GM19099 (cell line): Measurements from ENCODE around the gene WDR35.

Experiments
- POLR2A ChIP-seq: IDR thresholded peaks from 3 replicates; pipeline ENCODE4 v1.6.1; 2011; ENCODE audit warnings: low read depth; ENCODE audit not compliant: insufficient read length; ENCODE audit errors: extremely low read depth

The WDR35 gene

DNA sequence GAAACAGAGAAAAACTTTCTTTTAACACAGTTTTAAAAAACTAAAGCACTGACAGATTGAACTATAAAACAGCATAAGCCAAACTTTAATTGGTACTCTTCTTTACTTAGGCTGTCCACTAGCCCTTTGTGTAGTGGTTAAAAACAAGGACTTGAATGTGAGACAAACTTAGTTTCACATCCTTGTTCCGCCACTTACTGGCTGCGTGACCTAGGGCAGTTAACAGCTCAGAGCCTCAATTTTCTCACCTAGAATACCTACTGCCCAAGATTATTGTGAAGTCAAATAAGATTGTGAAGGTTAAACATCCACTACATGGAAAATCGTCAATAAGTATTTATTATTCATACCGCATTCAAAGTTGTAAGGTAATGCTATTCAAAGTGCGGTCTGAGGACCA is 2.0 kb downstream of the WDR35 start:
- no peak for TF ChIP-seq POLR2A

DNA sequence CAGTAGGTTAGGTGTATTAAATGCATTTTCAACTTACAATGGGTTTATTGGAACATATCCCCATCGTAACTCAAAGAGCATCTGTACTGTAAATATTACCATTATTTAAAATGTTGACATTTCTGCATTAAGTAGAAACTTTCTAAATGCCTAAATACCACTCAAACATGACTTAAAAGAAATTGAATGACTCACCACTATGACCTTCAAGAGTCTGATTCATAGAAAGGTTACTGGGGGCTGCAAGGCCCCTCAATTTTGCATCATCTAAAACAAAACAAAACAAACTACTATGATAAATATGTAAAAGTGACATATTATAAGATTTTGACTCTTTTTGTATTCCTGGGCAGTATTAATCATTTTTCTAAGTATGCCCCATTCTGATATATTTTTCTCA is 7.6 kb downstream of the WDR35 start:
- TF ChIP-seq POLR2A = no peak

DNA sequence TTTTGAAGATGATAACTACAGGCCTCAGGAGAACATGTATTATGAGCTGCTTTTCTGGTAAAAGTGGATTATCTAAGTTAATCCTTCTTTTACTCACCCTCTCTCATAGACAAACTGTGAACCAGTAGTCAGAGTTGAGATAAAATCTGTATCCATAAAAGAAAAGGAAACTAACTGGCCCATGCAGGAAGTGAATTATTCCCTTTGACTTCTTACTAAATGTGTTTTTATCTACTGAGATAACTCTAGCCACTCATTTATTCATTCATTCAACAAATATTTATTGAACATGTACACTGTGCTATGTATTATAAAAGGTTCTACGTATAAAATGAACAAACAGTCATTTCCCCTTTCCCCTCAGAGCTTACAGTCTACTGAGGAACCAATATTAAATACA is 10.0 kb downstream of the WDR35 start:
- TF ChIP-seq POLR2A = no peak

DNA sequence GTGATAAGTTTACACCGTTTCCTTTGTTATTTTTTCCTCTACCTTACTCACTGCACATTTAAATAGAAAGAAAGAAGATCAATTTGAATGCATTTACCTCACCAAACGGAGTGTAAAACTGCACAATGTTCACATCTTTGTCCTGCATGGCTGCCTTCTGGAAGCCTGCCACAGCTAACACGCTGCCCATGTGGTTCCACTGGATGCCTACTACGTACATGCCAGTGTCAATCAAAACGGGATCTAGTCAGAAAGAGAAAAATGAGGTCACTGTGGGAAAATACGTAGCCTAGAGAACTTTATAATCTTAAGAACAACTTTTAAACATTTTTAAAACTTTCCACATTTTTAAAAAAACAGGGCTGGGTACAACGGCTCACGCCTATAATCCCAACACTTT is 16.4 kb downstream of the WDR35 start:
- TF ChIP-seq POLR2A = no peak

DNA sequence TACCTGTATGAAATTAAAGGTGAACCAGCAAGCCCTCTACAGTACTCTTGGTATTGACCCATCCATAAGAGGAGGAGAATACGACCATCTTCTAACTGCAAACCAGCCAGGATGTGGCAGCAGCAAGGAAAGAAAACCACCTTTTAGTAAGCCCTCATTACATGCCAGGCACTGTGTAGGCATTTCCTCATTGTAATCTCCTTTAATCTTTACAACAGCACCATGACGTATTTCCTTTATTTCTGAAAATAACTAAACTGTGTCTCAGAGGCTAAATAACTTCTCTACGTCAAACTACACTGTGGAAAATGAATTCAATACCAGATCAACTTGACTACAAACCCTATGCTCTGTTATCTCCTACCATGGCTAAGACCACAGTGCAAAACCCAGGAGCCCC is 18.2 kb downstream of the WDR35 start:
- TF ChIP-seq POLR2A = no peak

DNA sequence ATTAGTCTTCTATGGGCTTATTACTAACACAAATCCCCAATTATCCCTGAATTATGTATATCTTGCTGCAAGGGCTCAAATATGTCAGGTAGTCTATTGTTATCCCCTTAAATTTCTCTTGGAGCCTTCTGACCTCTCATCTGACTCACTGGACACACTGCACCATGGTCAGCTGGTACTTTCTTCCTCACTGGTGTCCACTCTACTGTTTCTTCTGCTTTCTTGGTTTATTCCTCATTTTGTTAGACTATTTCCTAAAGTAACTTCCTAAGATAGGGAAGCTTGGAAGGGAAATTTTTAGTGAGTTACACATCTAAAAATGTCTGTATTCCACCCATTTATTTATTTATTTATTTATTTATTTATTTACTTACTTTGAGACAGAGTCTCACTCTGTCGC is 26.5 kb downstream of the WDR35 start:
- no peak for TF ChIP-seq POLR2A

DNA sequence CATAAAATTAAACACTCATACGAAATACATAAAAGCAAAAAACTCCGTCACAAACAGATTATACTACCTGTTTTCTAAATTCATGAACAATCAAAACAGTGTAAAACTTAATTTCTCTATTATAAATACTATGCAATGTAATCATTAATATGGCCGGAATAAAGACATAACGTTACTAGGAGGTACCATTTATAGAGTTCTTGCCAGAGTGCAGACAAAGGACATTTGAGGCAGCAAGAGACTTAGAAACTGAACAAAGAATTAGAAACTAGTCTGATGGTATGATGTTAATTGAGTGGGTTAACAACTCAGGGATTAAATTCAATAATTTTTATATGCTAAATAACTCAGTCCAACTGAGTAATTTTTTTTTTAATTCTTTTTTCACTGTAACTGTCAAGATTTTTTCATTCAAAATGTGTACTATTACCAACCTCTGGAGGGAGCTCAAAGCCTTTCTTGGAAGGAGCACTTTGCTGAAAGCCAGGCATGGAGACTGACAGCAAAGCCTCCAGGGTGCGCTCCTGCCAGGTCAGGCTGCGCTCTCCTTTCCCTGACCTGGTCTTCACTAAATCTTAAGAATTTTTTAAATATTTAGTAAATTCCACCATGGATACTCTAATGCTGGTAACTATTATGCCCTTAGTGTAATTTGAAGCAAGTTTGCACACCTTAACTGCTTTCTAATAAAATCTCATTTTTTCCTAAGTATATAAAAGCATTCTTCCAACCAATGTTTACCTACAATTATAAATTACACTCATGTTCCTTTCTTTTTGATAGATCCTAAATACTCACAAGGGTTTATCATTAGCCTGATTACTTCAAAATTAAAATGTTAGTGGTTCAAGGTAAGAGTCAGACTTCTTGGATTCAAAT is 34.1 kb downstream of the WDR35 start:
- no peak for TF ChIP-seq POLR2A

DNA sequence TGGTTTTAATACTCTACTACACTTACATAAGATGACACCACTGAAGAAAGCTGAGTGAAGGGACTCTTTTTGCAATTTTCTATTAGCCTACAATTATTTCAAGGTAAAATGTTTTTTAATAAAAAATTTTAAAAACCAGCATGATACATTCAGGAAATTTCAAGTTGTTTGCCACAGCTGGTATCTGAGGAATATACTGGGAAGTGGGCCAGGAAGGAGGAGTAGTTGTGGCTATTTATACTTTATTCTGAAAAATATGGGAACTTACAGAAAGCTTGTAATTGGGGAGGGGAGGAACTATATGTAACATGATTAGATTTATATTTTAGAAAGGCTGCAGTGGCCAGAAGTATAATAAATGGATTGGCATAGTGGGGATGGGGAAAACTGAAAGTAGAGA is 40.8 kb downstream of the WDR35 start:
- TF ChIP-seq POLR2A = no peak

DNA sequence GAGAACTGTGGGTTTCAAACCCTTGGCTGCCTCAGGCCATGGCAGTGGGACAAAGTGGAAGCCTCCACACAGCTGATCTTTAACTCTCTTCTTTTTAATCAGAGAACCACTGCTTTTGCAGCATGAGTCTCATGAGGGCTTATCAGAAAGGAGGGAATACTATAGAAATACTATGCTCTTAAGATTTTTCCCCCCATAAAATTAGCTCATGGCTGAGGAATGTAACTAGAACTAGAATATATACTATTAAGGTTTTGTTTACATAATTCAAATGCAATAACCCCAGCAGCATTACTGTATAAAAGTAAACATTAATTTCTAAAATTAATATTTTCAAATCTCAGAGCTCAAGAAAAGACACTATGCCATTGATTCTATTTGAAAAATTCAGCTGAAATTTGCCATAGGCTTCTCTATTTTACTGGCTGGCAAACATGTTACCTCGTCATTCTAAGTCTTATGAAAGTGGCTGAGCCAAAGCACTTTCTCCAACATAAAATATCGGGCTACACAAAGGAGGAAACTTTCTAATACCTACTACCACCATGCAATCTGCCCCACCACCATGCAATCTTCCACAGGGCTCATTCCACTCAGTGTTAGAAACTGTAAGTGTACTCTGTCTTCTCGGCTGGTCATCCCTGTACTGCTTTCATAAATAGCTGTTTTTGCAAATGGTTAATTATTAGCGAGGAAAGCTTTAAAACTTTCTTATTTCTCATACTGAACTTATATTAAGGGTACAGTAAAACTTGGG is 42.5 kb downstream of the WDR35 start:
- TF ChIP-seq POLR2A = no peak

DNA sequence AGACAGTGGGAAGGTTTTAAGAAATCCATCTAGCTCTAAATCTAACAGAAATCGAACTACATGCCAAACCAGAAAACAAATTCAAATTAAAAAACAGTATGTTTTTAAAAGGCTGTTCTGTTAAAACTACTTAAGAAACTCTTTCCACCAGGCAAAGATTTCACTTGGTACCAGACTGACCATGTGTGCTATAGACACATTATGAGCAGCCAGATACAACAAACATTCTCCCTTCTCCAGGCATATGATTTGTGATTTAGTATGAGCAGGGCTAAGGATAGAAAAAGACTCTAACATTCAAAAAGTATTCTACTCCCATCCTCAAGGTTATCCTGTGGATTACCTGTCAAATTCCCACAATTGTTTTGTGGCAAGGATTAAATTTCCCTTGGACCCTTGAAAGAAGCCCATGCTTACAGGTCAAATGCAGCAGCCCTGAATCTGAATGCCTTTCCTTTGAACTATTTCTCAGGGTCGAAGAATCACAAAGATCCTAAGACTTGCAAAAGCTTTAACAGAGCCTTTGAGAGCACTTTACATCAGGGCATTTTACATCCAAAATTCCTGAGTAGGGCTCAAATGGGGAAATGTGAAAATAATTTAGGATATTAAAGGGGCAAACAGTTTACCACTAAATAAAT is 45.6 kb downstream of the WDR35 start:
- no peak for TF ChIP-seq POLR2A

DNA sequence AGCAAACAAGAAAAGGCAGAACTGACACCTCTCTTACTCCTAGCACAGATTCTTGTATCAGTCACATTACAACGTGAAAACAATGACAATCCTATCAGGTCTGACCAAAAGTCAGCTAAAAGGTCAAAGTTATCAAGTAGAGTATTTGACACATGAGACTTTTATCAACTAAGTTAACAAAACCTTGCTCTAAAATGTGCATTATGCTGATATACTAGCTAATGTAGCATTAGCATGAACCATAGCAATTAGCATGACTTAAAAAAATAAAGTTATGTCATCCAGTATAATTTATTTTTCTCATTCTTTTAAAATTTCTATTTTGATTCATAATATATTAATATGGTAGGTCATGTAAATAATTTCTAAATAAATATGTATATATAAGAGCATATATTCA is 46.7 kb downstream of the WDR35 start:
- TF ChIP-seq POLR2A = no peak

DNA sequence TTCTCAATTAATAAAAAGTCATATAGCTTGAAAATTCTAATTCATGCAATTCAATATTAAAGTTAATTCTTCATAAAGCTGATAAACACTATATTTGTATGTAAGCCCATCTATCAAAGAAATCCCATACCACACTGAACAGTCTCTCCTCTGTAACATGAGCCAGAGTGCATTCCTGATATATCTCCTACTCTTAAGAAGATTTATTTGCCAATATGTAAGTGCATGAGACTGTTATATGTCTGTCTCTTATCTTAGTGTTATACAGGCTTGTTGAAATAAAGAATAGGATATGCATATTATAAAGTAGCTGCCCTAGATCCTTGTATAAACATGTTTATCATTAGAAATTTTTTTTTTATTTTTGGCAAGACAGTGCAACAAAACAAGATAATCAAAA is 47.7 kb downstream of the WDR35 start:
- no peak for TF ChIP-seq POLR2A

DNA sequence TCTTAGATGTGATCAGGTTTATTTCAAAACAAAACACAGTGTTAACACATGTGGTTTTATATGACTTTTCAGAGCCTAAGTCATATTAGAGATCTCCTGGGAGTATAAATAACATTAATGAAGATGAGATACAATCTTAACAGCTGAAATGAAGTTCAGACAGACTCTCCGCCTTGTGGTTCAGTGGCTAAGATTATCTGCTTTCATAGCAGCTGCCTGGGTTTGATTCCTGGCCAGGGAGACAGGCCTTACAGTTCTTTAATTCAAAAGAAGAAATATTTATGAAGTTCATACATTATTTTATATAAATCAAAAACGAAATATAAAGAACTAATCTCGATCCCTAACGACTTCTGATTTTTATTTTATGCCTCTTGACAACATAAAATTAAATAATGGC is 52.9 kb downstream of the WDR35 start:
- no peak for TF ChIP-seq POLR2A

DNA sequence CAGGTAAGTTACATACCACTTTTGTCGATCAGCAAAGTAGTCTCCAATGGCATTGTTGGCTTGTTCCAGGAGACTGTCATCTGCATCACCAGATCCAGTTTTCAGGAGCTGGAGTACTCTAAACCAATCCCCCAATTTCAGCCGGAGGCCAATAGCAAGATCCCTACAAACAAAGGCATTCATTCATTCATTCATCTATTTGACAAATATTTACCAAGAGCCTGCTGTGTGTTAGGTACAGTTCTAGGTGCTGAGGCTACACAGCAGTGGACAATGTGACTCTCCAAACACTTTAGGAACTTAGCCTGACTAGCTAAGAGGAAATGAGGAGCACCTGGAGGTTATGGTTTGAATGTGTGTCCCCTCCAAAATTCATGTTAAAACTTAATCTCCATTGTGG is 53.7 kb downstream of the WDR35 start:
- TF ChIP-seq POLR2A = no peak

DNA sequence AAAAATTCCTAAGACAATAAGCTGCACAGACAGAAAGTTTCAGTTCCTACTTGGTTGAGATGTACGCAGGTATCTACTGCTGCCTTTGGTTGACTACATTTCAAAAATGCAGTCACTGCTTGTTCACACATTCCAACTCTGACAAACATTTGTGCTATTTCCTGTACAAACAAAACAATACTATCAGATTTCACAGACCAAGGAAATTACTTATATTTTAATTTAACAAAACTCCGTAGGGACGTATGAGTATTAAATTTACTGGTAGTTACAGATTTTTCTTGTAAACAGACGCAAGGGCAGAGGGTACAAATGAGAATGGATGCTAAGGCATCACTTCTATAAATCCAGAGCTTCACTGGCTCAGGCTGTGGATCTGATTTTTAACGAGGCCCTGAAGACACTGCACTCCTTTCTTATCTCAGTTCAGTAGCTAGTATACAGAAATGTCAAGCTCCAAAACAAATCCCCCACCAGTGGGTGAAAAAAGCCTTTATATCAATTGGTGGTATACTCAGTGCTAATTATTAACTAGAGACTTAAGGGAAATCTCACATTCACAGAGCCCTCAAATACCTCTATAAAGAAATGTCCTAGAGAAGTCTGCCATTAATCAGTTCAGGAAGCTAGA is 56.4 kb downstream of the WDR35 start:
- TF ChIP-seq POLR2A = no peak
